A549 (cell line): ENCODE measurements around the gene RPS8.

Experiments used
- EP300 ChIP-seq, 2 experiments: fragments of >200 bp; sonication (Bioruptor Twin); formaldehyde crosslinking; IDR thresholded peaks; 2 replicates in 1 of 2; 3 replicates in 1 of 2; pipeline ENCODE4 v1.6.1; 2016 to 2017
- MAX ChIP-seq: IDR thresholded peaks from 2 replicates; pipeline ENCODE4 v1.6.1; 2012
- MAZ ChIP-seq: fragments of 150-350 bp; IDR thresholded peaks from 2 replicates; pipeline ENCODE4 v1.6.1; 2014; ENCODE audit warnings: antibody characterized with exemption, low read depth, low read length, borderline replicate concordance
- NPAS2 ChIP-seq: fragments of 250-450 bp; sonication (Bioruptor Pico); IDR thresholded peaks from 2 replicates; pipeline ENCODE4 v1.8.0; 2022; ENCODE audit warnings: mild to moderate bottlenecking, moderate library complexity, borderline replicate concordance
- RNF2 ChIP-seq: fragments of 200-600 bp; sonication (generic); IDR thresholded peaks from 2 replicates; pipeline ENCODE4 v1.6.1; 2016; ENCODE audit warnings: low read depth, mild to moderate bottlenecking, antibody characterized with exemption, moderate library complexity, borderline replicate concordance
- SREBF2 ChIP-seq: fragments of 450-650 bp; IDR thresholded peaks from 2 replicates; pipeline ENCODE4 v1.6.1; 2014; ENCODE audit warnings: mild to moderate bottlenecking, moderate library complexity
- ZFP36 ChIP-seq: fragments of 450-650 bp; IDR thresholded peaks from 2 replicates; pipeline ENCODE4 v1.6.1; 2014; ENCODE audit warnings: borderline replicate concordance; ENCODE audit not compliant: partially characterized antibody
- TF ChIP-seq, protein P1 (sequence below): fragments of >200 bp; sonication (Bioruptor Twin); formaldehyde crosslinking; IDR thresholded peaks from 3 replicates; pipeline ENCODE4 v1.5.1; 2016

- TF ChIP-seq ZFP36 (no peak), NPAS2 (no peak), SREBF2 (no peak), RNF2 (no peak), MAX (no peak), EP300 (IDR thresholded peaks at IDR 0.05) (no peak), MAZ (no peak)
- TF ChIP-seq, protein P1, sequence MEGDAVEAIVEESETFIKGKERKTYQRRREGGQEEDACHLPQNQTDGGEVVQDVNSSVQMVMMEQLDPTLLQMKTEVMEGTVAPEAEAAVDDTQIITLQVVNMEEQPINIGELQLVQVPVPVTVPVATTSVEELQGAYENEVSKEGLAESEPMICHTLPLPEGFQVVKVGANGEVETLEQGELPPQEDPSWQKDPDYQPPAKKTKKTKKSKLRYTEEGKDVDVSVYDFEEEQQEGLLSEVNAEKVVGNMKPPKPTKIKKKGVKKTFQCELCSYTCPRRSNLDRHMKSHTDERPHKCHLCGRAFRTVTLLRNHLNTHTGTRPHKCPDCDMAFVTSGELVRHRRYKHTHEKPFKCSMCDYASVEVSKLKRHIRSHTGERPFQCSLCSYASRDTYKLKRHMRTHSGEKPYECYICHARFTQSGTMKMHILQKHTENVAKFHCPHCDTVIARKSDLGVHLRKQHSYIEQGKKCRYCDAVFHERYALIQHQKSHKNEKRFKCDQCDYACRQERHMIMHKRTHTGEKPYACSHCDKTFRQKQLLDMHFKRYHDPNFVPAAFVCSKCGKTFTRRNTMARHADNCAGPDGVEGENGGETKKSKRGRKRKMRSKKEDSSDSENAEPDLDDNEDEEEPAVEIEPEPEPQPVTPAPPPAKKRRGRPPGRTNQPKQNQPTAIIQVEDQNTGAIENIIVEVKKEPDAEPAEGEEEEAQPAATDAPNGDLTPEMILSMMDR, result no peak
These were observed 45.9 kb downstream of the RPS8 start for GRCh38 chr1:44821240-44821715.
